SK-N-SH treated with all-trans-retinoic acid at 6 μM for 48 hours (cell line): ENCODE measurements around the gene SLC4A5.

Source experiments
- ATAC-seq: fragments of 200-7000 bp; cut with Tn5 transposase; 3 replicates; pipeline ENCODE4 v1.9.1; 2020; ENCODE audit warnings: mild to moderate bottlenecking, moderate library complexity
- ARNTL ChIP-seq: fragments of 450-650 bp; formaldehyde crosslinking; IDR thresholded peaks from 2 replicates; pipeline ENCODE4 v1.5.0; 2020; ENCODE audit warnings: low read depth, mild to moderate bottlenecking, moderate library complexity, borderline replicate concordance
- CSDC2 ChIP-seq: fragments of 250-450 bp; sonication (Bioruptor Pico); IDR thresholded peaks from 2 replicates; pipeline ENCODE4 v1.5.0; 2020; ENCODE audit warnings: mild to moderate bottlenecking, moderate library complexity
- ESRRG ChIP-seq: fragments of 250-450 bp; sonication (Bioruptor Pico); IDR thresholded peaks from 2 replicates; pipeline ENCODE4 v1.6.1; 2021; ENCODE audit warnings: mild to moderate bottlenecking
- ISL1 ChIP-seq: fragments of 250-450 bp; sonication (Bioruptor Pico); IDR thresholded peaks from 2 replicates; pipeline ENCODE4 v2.1.2; 2022; ENCODE audit warnings: mild to moderate bottlenecking, moderate library complexity
- OSR1 ChIP-seq: fragments of 250-450 bp; sonication (Bioruptor Pico); IDR thresholded peaks from 2 replicates; pipeline ENCODE4 v1.8.0; 2022; ENCODE audit warnings: moderate library complexity, mild to moderate bottlenecking, inconsistent platforms
- PATZ1 ChIP-seq: fragments of 250-450 bp; sonication (Bioruptor Pico); IDR thresholded peaks from 2 replicates; pipeline ENCODE4 v1.8.0; 2020; ENCODE audit warnings: mild to moderate bottlenecking, moderate library complexity, borderline replicate concordance
- PPARA ChIP-seq: fragments of 250-450 bp; sonication (Bioruptor Pico); IDR thresholded peaks from 2 replicates; pipeline ENCODE4 v1.5.0; 2020; ENCODE audit warnings: mild to moderate bottlenecking, borderline replicate concordance
- RARB ChIP-seq: fragments of 250-450 bp; sonication (Bioruptor Pico); IDR thresholded peaks from 2 replicates; pipeline ENCODE4 v1.8.0; 2021; ENCODE audit warnings: mild to moderate bottlenecking, moderate library complexity
- SNAI2 ChIP-seq: fragments of 250-450 bp; sonication (Bioruptor Pico); IDR thresholded peaks from 2 replicates; pipeline ENCODE4 v1.5.0; 2020; ENCODE audit warnings: mild to moderate bottlenecking, moderate library complexity
- TCF4 ChIP-seq: fragments of 250-450 bp; sonication (Bioruptor Pico); IDR thresholded peaks from 2 replicates; pipeline ENCODE4 v1.8.0; 2021; ENCODE audit warnings: mild to moderate bottlenecking, moderate library complexity, borderline replicate concordance
- TOX ChIP-seq: fragments of 250-450 bp; sonication (Bioruptor Pico); IDR thresholded peaks from 2 replicates; pipeline ENCODE4 v1.8.0; 2021; ENCODE audit warnings: mild to moderate bottlenecking, moderate library complexity, borderline replicate concordance
- ZC3H10 ChIP-seq: fragments of 250-450 bp; sonication (Bioruptor Pico); IDR thresholded peaks from 2 replicates; pipeline ENCODE4 v1.5.1; 2021; ENCODE audit warnings: mild to moderate bottlenecking, moderate library complexity
- ZFP30 ChIP-seq: fragments of 450-650 bp; formaldehyde crosslinking; IDR thresholded peaks from 2 replicates; pipeline ENCODE4 v1.5.0; 2022; ENCODE audit warnings: mild to moderate bottlenecking, moderate library complexity
- ZNF565 ChIP-seq: fragments of 450-650 bp; formaldehyde crosslinking; conservative IDR thresholded peaks from 2 replicates; pipeline ENCODE4 v1.5.0; 2020; ENCODE audit warnings: low read depth, mild to moderate bottlenecking, moderate library complexity
- ZNF70 ChIP-seq: fragments of 450-650 bp; formaldehyde crosslinking; IDR thresholded peaks from 2 replicates; pipeline ENCODE4 v1.5.0; 2020; ENCODE audit warnings: mild to moderate bottlenecking, moderate library complexity
- ZNF8 ChIP-seq: fragments of 450-650 bp; formaldehyde crosslinking; IDR thresholded peaks from 2 replicates; pipeline ENCODE4 v1.5.0; 2020; ENCODE audit warnings: mild to moderate bottlenecking, moderate library complexity
- TF ChIP-seq, protein P1 (sequence below): fragments of 250-450 bp; sonication (Bioruptor Pico); IDR thresholded peaks from 2 replicates; pipeline ENCODE4 v1.8.0; 2021; ENCODE audit warnings: low read depth, mild to moderate bottlenecking, moderate library complexity, borderline replicate concordance
- TF ChIP-seq, protein P2 (sequence below): fragments of 250-450 bp; sonication (Bioruptor Pico); IDR thresholded peaks from 2 replicates; pipeline ENCODE4 v1.5.1; 2021; ENCODE audit warnings: mild to moderate bottlenecking, moderate library complexity
- TF ChIP-seq, protein P3 (sequence below): fragments of 250-450 bp; sonication (Bioruptor Pico); IDR thresholded peaks from 2 replicates; pipeline ENCODE4 v1.5.0; 2020; ENCODE audit warnings: mild to moderate bottlenecking, moderate library complexity
- TF ChIP-seq, protein P4 (sequence below): fragments of 250-450 bp; sonication (Bioruptor Pico); IDR thresholded peaks from 2 replicates; pipeline ENCODE4 v1.5.1; 2020; ENCODE audit warnings: low read depth, mild to moderate bottlenecking, moderate library complexity

The SLC4A5 gene

DNA sequence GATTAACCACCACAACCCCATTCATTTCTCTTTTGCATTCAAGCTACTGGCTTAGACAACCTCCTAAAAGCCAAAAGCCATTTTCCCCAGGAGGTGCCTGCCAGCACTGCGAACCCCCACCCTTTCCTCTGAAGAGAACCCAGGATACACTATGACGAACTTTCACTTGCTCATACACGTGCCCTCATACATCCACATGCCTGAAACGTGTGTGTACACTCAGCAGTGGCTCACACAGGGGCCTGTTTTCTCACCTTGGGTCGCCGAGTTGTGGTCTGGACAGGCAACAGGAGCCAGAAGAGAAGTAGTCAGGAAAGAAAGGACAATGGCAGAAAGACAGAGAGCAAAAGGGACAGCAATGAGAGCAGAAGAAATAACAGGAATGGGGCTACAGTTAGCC is 29.5 kb upstream of the SLC4A5 start:
- no peak for ATAC-seq
- TF ChIP-seq PPARA (CRISPR knock-in tag) (no peak), OSR1 (no peak), ARNTL (CRISPR knock-in tag) (no peak), TOX (CRISPR knock-in tag) (no peak), ZNF8 (CRISPR knock-in tag) (no peak), ZC3H10 (CRISPR knock-in tag) (no peak), ESRRG (no peak), RARB (CRISPR knock-in tag) (no peak), ZNF565 (CRISPR knock-in tag) (no peak), PATZ1 (no peak), ZFP30 (CRISPR knock-in tag) (no peak), TCF4 (CRISPR knock-in tag) (no peak), ISL1 (CRISPR knock-in tag) (no peak), ZNF70 (CRISPR knock-in tag) (no peak), CSDC2 (CRISPR knock-in tag) (no peak)
- TF ChIP-seq, protein P1, sequence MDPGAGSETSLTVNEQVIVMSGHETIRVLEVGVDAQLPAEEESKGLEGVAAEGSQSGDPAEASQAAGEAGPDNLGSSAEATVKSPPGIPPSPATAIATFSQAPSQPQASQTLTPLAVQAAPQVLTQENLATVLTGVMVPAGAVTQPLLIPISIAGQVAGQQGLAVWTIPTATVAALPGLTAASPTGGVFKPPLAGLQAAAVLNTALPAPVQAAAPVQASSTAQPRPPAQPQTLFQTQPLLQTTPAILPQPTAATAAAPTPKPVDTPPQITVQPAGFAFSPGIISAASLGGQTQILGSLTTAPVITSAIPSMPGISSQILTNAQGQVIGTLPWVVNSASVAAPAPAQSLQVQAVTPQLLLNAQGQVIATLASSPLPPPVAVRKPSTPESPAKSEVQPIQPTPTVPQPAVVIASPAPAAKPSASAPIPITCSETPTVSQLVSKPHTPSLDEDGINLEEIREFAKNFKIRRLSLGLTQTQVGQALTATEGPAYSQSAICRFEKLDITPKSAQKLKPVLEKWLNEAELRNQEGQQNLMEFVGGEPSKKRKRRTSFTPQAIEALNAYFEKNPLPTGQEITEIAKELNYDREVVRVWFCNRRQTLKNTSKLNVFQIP (CRISPR knock-in tag) = no peak
- TF ChIP-seq, protein P2, sequence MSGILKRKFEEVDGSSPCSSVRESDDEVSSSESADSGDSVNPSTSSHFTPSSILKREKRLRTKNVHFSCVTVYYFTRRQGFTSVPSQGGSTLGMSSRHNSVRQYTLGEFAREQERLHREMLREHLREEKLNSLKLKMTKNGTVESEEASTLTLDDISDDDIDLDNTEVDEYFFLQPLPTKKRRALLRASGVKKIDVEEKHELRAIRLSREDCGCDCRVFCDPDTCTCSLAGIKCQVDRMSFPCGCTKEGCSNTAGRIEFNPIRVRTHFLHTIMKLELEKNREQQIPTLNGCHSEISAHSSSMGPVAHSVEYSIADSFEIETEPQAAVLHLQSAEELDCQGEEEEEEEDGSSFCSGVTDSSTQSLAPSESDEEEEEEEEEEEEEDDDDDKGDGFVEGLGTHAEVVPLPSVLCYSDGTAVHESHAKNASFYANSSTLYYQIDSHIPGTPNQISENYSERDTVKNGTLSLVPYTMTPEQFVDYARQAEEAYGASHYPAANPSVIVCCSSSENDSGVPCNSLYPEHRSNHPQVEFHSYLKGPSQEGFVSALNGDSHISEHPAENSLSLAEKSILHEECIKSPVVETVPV = no peak
- TF ChIP-seq, protein P3, sequence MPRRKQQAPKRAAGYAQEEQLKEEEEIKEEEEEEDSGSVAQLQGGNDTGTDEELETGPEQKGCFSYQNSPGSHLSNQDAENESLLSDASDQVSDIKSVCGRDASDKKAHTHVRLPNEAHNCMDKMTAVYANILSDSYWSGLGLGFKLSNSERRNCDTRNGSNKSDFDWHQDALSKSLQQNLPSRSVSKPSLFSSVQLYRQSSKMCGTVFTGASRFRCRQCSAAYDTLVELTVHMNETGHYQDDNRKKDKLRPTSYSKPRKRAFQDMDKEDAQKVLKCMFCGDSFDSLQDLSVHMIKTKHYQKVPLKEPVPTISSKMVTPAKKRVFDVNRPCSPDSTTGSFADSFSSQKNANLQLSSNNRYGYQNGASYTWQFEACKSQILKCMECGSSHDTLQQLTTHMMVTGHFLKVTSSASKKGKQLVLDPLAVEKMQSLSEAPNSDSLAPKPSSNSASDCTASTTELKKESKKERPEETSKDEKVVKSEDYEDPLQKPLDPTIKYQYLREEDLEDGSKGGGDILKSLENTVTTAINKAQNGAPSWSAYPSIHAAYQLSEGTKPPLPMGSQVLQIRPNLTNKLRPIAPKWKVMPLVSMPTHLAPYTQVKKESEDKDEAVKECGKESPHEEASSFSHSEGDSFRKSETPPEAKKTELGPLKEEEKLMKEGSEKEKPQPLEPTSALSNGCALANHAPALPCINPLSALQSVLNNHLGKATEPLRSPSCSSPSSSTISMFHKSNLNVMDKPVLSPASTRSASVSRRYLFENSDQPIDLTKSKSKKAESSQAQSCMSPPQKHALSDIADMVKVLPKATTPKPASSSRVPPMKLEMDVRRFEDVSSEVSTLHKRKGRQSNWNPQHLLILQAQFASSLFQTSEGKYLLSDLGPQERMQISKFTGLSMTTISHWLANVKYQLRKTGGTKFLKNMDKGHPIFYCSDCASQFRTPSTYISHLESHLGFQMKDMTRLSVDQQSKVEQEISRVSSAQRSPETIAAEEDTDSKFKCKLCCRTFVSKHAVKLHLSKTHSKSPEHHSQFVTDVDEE (CRISPR knock-in tag) = no peak
- TF ChIP-seq, protein P4, sequence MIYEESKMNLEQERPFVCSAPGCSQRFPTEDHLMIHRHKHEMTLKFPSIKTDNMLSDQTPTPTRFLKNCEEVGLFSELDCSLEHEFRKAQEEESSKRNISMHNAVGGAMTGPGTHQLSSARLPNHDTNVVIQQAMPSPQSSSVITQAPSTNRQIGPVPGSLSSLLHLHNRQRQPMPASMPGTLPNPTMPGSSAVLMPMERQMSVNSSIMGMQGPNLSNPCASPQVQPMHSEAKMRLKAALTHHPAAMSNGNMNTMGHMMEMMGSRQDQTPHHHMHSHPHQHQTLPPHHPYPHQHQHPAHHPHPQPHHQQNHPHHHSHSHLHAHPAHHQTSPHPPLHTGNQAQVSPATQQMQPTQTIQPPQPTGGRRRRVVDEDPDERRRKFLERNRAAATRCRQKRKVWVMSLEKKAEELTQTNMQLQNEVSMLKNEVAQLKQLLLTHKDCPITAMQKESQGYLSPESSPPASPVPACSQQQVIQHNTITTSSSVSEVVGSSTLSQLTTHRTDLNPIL (CRISPR knock-in tag) = no peak

GRCh38 chr2:74371421-74371820 is 28.2 kb upstream of the SLC4A5 start:
- TF ChIP-seq TOX (CRISPR knock-in tag) (no peak), ZFP30 (CRISPR knock-in tag) (no peak), SNAI2 (CRISPR knock-in tag) (no peak), TCF4 (CRISPR knock-in tag) (no peak), ZNF8 (CRISPR knock-in tag) (no peak), ARNTL (CRISPR knock-in tag) (no peak)
- TF ChIP-seq, protein P1 (CRISPR knock-in tag) = no peak
- TF ChIP-seq, protein P4 (CRISPR knock-in tag) = no peak
- TF ChIP-seq, protein P3 (CRISPR knock-in tag) = no peak
- no peak for ATAC-seq
